Cortex of kidney (tissue), 1 donor: ENCODE results near the gene GHRH.

Experiments
- DNase-seq: peaks from one replicate; lab custom pipeline; 2025; lab: John Stamatoyannopoulos, UW

The GHRH gene

GRCh38 chr20:37237656-37238055, 24.0 kb downstream of the GHRH start:
- no peak for DNase-seq

- DNase-seq, result no peak
Observed at GRCh38 chr20:37236462-37236861, 25.2 kb downstream of the GHRH start.

GRCh38 chr20:37235065-37235464, 26.5 kb downstream of the GHRH start:
- DNase-seq, result no peak

- DNase-seq, result no peak
Observed at GRCh38 chr20:37234254-37234581, 27.4 kb downstream of the GHRH start.

GRCh38 chr20:37233548-37234253, 27.9 kb downstream of the GHRH start:
- no peak for DNase-seq

GRCh38 chr20:37231947-37232630, 29.5 kb downstream of the GHRH start:
- no peak for DNase-seq

- no peak for DNase-seq
Observed at GRCh38 chr20:37230200-37230599, 31.4 kb downstream of the GHRH start.

- no peak for DNase-seq
Observed at GRCh38 chr20:37229357-37229756, 32.3 kb downstream of the GHRH start.

GRCh38 chr20:37228656-37229055, 33.0 kb downstream of the GHRH start:
- DNase-seq, result no peak

GRCh38 chr20:37228082-37228481, 33.5 kb downstream of the GHRH start:
- no peak for DNase-seq

- DNase-seq, result no peak
Observed at GRCh38 chr20:37226889-37227288, 34.7 kb downstream of the GHRH start.

- no peak for DNase-seq
Observed at GRCh38 chr20:37225146-37225545, 36.5 kb downstream of the GHRH start.

- DNase-seq, result no peak
Observed at GRCh38 chr20:37223053-37223452, 38.6 kb downstream of the GHRH start.

- no peak for DNase-seq
Observed at GRCh38 chr20:37222086-37222485, 39.5 kb downstream of the GHRH start.

GRCh38 chr20:37220731-37221130, 40.9 kb downstream of the GHRH start:
- DNase-seq, result no peak

- DNase-seq, result no peak
Observed at GRCh38 chr20:37219751-37220668, 41.6 kb downstream of the GHRH start.

GRCh38 chr20:37218976-37219375, 42.6 kb downstream of the GHRH start:
- DNase-seq, result no peak

- DNase-seq, result no peak
Observed at GRCh38 chr20:37218441-37218840, 43.2 kb downstream of the GHRH start.

- no peak for DNase-seq
Observed at GRCh38 chr20:37209661-37210314, 51.8 kb downstream of the GHRH start.

- DNase-seq, result no peak
Observed at GRCh38 chr20:37209193-37209592, 52.4 kb downstream of the GHRH start.

- DNase-seq, result no peak
Observed at GRCh38 chr20:37207171-37207570, 54.4 kb downstream of the GHRH start.

GRCh38 chr20:37205794-37206193, 55.8 kb downstream of the GHRH start:
- DNase-seq, result no peak
